Measurements from ENCODE around the gene FAM240A.

The FAM240A gene

DNA sequence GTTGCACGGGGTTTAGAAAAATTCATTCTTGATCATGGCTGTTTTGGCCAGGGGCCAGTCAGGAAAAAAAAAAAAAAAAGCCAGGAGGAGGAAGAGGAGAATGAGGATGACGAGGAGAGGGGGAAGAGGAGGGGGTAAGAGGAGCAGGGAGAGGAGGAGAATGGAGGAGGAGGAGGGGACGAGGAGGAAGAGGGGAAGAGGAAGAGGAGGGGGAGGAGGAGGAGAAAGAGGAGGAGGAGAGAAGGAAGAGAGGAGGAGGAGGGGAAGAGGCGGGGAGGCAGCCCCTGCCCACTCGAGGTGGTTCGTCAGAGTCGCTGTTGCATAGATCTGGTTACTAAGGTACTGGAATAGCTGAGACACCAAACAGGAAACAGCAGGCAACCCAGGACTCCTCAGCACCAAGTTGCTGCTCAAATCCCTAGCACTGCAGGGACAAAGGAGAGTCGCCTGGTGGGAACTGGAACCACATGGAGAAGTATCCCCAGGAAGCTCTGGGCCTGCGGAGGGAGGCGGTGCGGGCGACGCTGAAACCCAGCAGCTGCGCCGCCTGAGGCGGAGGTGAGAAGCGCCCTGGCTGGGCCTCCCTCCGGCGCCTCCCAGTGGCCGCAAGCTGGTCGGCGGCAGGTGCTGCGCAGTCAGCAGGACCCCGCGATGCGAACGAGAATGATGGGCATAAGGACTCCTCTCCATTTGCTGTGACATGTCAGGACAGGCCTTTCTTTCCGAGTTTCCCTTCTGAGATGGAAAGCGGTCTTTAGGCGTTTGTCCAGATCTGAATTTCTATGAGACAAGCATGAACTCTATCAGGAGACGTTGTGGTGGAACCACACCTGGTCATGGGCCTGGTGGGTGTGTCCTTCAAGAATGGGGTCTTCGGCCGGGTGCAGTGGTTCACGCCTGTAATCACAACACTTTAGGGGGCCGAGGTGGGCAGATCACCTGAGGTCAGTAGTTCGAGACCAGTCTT is 17.5 kb downstream of the FAM240A start:
- TF ChIP-seq ZFX (IDR thresholded peaks at IDR 0.05; ENCODE audit: borderline replicate concordance), result no peak
- TF ChIP-seq, protein P1, sequence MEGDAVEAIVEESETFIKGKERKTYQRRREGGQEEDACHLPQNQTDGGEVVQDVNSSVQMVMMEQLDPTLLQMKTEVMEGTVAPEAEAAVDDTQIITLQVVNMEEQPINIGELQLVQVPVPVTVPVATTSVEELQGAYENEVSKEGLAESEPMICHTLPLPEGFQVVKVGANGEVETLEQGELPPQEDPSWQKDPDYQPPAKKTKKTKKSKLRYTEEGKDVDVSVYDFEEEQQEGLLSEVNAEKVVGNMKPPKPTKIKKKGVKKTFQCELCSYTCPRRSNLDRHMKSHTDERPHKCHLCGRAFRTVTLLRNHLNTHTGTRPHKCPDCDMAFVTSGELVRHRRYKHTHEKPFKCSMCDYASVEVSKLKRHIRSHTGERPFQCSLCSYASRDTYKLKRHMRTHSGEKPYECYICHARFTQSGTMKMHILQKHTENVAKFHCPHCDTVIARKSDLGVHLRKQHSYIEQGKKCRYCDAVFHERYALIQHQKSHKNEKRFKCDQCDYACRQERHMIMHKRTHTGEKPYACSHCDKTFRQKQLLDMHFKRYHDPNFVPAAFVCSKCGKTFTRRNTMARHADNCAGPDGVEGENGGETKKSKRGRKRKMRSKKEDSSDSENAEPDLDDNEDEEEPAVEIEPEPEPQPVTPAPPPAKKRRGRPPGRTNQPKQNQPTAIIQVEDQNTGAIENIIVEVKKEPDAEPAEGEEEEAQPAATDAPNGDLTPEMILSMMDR (IDR thresholded peaks at IDR 0.05), result peak; percentile 99
- no peak overlapping the region for H3K27ac ChIP-seq

DNA sequence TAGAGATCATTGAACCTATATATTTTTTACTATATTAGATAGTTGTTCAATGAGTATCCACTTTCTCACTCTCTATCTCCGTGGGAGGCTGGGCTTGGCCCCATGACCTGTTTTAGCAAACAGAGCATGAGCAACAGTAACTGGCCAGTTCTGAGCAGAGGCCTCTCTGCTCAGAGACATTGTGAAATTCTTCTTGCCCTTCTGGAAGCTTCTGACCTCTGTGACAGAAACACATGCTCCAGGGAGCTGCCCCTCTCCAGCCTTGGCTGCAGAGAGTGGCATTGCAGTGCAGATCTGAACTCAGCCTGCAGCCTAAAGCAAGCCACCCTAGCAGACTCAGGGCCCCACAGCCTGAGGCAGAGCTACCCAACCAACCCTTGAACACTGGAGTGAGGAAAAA is 20.5 kb downstream of the FAM240A start:
- no peak overlapping the region for H3K27ac ChIP-seq
- TF ChIP-seq ZFX (IDR thresholded peaks at IDR 0.05; ENCODE audit: borderline replicate concordance), result no peak
- TF ChIP-seq, protein P1 (IDR thresholded peaks at IDR 0.05), result no peak

DNA sequence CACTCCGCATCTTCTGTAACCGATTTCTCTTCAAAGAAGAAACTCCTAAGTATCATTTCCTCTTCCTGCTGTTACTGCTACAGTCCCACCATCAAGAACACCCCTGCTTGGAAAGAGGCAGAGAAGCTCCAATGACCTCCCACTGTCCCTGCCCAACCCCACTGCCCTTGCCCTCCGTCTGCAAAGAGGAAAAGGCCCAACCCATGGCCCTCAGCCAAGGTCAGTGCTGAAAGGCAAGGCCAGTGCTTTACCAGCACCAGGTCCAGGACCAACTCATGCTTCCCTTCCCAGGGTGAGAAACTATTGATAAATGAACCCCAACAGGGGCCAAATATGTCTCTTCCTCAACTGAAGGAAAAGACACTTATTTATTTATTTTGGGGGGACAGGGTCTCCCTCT is 22.5 kb downstream of the FAM240A start:
- TF ChIP-seq, protein P1 (IDR thresholded peaks at IDR 0.05), result no peak
- no peak for TF ChIP-seq ZFX (IDR thresholded peaks at IDR 0.05; ENCODE audit: borderline replicate concordance)
- H3K27ac ChIP-seq, result no peak overlapping the region

DNA sequence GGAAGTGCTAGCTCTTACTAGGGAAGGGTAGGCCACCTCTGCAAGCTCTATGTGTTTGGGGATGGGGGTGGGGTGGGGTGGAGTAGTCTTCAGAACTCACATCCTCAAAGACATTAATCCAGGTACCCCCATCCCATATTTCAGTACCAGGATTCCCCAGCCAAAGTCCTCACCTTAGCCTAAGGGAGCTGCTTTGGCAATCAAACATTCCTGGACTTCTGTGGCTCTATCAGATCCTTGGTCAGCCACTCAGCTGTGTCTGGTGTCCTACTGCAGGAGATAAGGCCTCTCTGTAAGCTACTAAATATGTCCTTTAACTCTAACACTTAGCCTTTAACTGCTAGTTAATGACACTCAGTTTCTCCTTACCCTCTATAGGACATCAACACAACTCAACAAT is 26.9 kb downstream of the FAM240A start:
- H3K27ac ChIP-seq, result no peak overlapping the region
- TF ChIP-seq ZFX (IDR thresholded peaks at IDR 0.05; ENCODE audit: borderline replicate concordance), result no peak
- TF ChIP-seq, protein P1 (IDR thresholded peaks at IDR 0.05), result no peak

DNA sequence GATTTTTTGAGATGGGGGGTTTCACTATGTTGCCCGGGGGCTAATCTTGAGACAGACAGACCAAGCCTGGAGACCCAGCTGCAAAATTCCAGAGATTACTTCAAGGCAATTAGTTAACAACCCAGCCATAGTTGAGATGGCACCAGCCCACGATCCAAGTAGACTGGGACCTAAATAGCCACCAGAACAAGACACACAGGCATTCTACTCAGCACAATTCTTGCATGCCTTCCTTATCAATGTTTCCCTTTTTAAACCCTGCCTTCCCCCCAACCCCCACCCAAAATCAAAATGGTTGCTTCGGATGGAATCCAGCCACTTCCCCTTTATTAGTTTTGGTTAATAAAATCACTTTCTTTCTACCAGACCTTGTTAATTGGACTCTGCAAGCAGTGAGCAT is 28.6 kb downstream of the FAM240A start:
- TF ChIP-seq, protein P1 (IDR thresholded peaks at IDR 0.05), result no peak
- no peak for TF ChIP-seq ZFX (IDR thresholded peaks at IDR 0.05; ENCODE audit: borderline replicate concordance)
- no peak overlapping the region for H3K27ac ChIP-seq

DNA sequence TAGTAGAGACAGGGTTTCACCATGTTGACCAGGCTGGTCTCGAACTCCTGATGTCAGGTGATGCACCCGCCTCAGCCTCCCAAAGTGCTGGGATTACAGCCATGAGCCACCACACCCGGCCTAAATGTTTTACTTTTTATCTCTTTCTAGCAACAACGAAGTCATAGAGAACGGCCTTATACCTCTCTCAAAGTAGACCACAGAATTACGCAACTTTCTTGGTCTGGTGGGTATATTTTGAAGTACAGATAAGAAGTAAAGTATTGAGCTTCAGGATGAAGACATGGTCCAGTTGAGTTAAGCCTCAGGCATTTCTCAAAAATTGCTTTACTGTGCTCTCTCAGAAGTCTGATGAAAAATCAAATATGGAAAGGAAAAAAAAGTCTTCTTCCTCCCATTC is 30.6 kb downstream of the FAM240A start:
- H3K27ac ChIP-seq, result no peak overlapping the region
- no peak for TF ChIP-seq ZFX (IDR thresholded peaks at IDR 0.05; ENCODE audit: borderline replicate concordance)
- TF ChIP-seq, protein P1 (IDR thresholded peaks at IDR 0.05), result no peak

DNA sequence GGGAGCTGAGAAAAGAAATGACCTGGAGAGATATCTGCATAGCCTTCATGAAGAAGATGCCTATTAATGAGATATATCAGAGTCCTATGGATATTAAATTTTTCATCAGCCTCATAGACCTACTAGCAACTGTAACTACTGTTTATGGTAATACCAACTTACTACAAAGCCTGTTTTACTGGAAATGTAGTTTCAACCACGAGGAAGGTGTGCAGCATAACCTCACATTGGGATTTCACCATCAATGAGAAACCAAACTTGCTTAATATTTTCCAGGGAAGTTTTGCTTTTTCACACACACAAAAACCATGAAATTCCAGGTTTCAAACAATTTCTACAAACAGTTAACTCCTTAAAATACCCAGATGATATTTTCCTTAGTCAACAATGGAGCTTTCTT is 31.4 kb downstream of the FAM240A start:
- no peak for TF ChIP-seq ZFX (IDR thresholded peaks at IDR 0.05; ENCODE audit: borderline replicate concordance)
- TF ChIP-seq, protein P1 (IDR thresholded peaks at IDR 0.05), result no peak
- H3K27ac ChIP-seq, result no peak overlapping the region
